GM06990 (cell line): Measurements from ENCODE around the gene CNOT4.

Source experiments
- DNase-seq: peaks from one replicate; pipeline ENCODE4 v3.0.0-alpha.2; 2011; ENCODE audit not compliant: insufficient read length; ENCODE audit errors: extremely low read depth
- H3K27me3 ChIP-seq: replicated peaks from 2 replicates; pipeline ENCODE4 v1.6.0; 2011; ENCODE audit warnings: low read length; ENCODE audit not compliant: control insufficient read depth, insufficient read depth
- H3K36me3 ChIP-seq: 2 replicates; pipeline ENCODE4 v1.5.1; 2011; ENCODE audit warnings: low read length; ENCODE audit not compliant: control insufficient read depth, insufficient read depth
- H3K4me3 ChIP-seq: replicated peaks from 2 replicates; pipeline ENCODE4 v1.5.1; 2011; ENCODE audit warnings: low read depth, mild to moderate bottlenecking, control low read depth, low read length
- CTCF ChIP-seq: IDR thresholded peaks from 2 replicates; pipeline ENCODE4 v1.5.1; 2011; ENCODE audit warnings: low read length, control low read depth, mild to moderate bottlenecking, inconsistent platforms; ENCODE audit not compliant: insufficient read depth, poor library complexity, severe bottlenecking

Gene CNOT4

GRCh38 chr7:135313971-135314370 is 195.9 kb downstream of the CNOT4 start:
- no peak for TF ChIP-seq CTCF
- no peak overlapping the region for H3K4me3 ChIP-seq
- DNase-seq: no peak
- H3K27me3 ChIP-seq: no peaks in the 10 kb centered on the region; the same call in 1 of the 2 replicates
- no peaks in the 10 kb centered on the region for H3K36me3 ChIP-seq
